AG09309 (cell line): ENCODE measurements around the gene RAB11FIP3.
"Not testable (repeated sequence)": the region's sequence is repeated elsewhere in the genome, so short reads cannot be mapped to it uniquely, and the experiment has no call there.

Experiments used
- DNase-seq: peaks from one replicate; pipeline ENCODE4 v3.0.0-alpha.2; 2010; ENCODE audit warnings: low read depth
- H3K4me3 ChIP-seq: 2 replicates; pipeline ENCODE4 v1.5.1; 2011; ENCODE audit warnings: mild to moderate bottlenecking, low read depth, low read length, moderate library complexity; ENCODE audit not compliant: control insufficient read depth
- TF ChIP-seq, protein P1 (sequence below): IDR thresholded peaks from 2 replicates; pipeline ENCODE4 v1.5.1; 2011; ENCODE audit warnings: mild to moderate bottlenecking, low read depth, low read length, inconsistent platforms; ENCODE audit not compliant: insufficient read depth, control insufficient read depth; ENCODE audit errors: missing control alignments

The RAB11FIP3 gene

DNA sequence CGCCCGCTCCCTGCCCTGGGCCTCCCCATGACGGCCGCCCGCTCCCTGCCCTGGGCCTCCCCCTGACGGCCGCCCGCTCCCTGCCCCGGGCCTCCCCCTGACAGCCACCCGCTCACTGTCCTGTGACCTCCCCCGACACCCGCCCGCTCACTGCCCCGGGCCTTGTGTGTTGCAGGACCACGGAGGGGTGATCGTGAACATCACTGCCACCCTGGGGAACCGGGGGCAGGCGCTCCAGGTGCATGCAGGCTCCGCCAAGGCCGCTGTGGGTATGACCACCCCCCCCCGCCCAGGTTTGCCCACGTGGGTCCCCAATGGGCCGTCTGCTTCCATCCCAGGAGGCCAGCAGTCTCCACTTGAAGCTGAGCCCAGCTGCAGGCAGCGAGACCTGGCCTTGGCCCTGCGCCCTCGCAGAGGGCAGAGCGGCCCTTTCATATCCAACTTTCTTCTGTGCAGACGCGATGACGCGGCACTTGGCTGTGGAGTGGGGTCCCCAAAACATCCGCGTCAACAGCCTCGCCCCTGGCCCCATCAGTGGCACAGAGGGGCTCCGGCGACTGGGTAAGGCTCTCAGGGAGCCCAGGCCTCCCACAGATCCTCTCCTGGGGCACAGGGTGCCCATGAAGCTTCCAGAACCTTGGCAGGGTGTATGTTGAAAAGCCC, 14.8 kb upstream of the RAB11FIP3 start:
- H3K4me3 ChIP-seq, result no peak overlapping the region
- TF ChIP-seq, protein P1, sequence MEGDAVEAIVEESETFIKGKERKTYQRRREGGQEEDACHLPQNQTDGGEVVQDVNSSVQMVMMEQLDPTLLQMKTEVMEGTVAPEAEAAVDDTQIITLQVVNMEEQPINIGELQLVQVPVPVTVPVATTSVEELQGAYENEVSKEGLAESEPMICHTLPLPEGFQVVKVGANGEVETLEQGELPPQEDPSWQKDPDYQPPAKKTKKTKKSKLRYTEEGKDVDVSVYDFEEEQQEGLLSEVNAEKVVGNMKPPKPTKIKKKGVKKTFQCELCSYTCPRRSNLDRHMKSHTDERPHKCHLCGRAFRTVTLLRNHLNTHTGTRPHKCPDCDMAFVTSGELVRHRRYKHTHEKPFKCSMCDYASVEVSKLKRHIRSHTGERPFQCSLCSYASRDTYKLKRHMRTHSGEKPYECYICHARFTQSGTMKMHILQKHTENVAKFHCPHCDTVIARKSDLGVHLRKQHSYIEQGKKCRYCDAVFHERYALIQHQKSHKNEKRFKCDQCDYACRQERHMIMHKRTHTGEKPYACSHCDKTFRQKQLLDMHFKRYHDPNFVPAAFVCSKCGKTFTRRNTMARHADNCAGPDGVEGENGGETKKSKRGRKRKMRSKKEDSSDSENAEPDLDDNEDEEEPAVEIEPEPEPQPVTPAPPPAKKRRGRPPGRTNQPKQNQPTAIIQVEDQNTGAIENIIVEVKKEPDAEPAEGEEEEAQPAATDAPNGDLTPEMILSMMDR, result no peak
- DNase-seq, result no peak

DNA sequence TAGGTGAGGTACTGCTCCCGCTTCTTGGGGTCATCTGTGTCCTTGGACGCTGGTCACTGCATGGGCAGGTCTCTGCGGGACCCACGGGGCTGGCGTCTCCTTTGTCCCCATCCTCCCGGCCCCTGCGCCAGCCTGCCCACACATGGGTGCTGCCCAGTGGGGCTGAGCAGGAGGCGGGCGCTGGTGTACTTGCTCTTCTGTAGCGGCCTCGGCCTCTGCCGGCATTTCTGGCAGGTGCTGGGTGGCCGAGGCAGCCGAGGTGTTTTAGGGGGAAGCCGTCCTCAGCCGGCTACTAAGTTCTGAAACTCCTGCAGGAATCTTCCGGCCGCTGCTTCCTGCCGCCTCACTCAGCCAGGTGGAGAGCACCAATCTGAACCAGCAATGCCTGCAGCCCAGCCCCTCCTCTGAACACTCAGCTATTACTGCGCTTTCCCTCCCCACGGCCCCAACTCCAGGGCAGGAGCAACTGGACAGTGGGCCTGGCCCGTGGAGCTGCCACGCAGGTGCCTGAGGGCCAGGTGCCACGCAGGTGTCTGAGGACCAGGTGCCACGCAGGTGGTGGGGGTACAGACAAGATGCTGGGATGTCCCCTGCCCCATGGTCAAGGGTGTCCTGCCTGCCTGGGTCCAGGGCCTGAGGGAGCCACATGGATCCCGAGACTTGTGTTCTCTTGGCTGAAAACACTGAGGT, 13.7 kb upstream of the RAB11FIP3 start:
- no peak overlapping the region for H3K4me3 ChIP-seq
- TF ChIP-seq, protein P1, result no peak
- DNase-seq, result no peak

DNA sequence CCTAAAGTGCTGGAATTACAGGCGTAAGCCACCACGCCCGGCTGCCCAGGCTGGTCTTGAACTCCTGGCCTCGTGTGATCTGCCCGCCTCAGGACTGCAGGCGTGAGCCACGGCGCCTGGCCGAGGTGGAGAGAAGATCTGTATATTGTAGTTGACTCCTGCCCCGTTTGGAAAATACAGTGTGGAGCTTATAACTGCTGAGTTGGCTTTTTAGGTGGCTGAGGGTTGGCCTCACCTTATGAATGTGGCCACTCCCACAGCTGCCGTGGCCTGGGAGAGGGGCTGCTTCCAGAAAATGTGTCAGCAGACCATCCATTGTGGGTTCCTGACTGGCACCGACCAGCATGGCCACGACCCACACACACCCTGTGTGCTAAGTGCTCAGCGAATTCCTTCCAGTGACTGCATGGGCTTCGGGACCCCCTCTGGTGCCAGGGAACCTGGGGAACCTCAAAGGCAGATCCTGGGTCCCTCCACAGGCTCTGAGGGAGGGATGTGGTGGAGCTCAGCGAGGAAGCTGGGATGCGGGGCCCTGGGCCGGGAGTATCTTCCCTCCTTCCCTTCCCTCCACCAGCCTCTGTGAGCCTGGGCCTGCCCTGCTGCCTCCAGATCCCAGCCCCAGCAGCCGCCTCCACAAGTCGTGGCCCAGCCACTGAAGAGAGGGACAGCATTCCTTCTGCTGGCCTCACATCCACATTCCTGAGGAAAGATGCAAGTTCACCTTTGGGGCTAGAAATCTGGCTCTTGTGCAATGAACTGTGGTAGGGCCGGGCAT, 10.9 kb upstream of the RAB11FIP3 start:
- no peak for DNase-seq
- TF ChIP-seq, protein P1, result no peak
- H3K4me3 ChIP-seq, result no peak overlapping the region

DNA sequence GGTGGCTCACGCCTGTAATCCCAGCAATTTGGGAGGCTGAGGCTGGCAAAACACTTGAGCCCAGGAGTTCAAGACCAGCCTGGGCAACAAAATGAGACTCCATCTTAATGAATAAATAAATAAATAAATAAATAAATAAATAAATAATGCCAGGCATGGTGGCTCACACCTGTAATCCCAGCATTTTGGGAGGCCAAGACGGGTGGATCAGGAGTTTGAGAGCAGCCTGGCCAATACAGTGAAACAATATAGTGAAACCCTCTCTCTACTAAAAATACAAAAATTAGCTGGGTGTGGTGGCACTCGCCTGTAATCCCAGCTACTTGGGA, 10.3 kb upstream of the RAB11FIP3 start:
- not testable (repeated sequence) for H3K4me3 ChIP-seq, DNase-seq

DNA sequence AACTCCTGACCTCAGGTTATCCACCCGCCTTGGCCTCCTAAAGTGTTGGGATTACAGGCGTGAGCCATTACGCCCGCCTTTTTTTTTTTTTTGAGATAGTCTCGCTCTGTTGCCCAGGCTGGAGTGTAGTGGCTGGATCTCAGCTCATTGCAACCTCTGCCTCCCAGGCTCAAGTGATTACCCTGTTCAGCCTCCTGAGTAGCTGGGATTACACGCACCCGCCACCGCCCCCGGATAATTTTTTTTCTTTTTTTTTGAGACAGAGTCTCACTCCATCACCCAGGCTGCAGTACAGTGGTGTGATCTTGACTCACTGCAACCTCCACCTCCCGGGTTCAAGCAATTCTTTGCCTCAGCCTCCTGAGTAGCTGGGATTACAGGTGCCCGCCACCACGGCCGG, 3.3 kb upstream of the RAB11FIP3 start:
- not testable (repeated sequence) for H3K4me3 ChIP-seq, DNase-seq

DNA sequence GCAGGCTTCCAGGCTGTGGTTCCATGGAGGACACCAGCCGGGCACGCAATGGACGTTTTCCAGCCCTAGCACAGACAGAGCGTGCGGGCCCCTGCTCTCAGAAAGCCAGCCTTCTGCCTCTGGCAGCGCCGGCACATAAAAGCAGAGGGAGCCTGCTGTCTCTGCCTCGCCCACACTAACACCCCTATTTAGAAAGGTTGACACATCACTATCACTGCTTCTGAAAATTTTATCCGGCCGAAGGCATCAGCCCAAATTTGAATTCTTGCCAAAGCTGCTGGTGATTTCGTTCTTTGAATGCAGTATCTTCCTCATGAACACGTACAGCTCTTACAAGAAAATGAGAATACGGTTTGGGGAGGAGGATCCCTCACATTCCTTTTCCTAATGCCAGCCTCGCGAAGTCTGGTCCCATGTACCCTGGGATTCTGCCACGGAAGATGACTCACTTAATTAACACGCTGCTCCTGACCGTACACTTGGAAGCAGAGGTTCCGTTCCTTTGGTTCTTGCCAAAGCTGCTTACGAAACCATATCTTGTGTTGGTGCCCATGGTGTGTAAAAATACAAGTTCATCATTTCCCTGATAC, 1.3 kb upstream of the RAB11FIP3 start:
- peak; percentile 99 for DNase-seq
- H3K4me3 ChIP-seq, result peak overlapping the region; percentile 35
- TF ChIP-seq, protein P1, result no peak

DNA sequence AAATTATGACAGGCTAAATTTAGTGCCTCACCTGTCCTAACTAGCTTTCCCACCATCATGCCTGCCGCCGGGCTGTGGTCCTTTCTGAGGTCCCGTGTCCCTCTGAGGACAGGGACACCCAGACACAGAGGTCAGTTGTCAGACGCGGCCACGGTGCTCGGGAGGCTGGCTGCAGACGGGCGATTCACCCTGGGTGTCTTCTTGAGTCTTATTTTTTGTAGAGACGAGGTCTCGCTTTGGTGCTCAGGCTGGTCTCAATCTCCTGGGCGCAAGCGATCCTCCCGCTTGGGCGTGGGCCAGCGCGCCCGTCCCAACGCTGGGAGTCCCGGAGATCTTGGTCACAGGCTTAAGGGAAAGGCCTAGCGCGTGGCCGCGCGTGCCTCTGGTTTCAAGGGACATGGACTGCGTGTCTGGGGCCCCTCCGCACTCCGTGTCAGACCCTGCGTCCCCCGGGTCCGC, 797 bp upstream of the RAB11FIP3 start:
- TF ChIP-seq, protein P1, result no peak
- no peak for DNase-seq

More for the DNA sequence above, 797 bp upstream of the RAB11FIP3 start:
- peak overlapping the region; percentile 74 for H3K4me3 ChIP-seq
